ENCODE data around the gene CPSF3.

Gene CPSF3

GRCh38 chr2:9471206-9471605 lies 47.8 kb downstream of the CPSF3 start:
- DNase-seq (ENCODE audit: low read depth): no peak
- no peak overlapping the region for H3K4me3 ChIP-seq (ENCODE audit: low read depth, low read length)
- TF ChIP-seq, protein P1, sequence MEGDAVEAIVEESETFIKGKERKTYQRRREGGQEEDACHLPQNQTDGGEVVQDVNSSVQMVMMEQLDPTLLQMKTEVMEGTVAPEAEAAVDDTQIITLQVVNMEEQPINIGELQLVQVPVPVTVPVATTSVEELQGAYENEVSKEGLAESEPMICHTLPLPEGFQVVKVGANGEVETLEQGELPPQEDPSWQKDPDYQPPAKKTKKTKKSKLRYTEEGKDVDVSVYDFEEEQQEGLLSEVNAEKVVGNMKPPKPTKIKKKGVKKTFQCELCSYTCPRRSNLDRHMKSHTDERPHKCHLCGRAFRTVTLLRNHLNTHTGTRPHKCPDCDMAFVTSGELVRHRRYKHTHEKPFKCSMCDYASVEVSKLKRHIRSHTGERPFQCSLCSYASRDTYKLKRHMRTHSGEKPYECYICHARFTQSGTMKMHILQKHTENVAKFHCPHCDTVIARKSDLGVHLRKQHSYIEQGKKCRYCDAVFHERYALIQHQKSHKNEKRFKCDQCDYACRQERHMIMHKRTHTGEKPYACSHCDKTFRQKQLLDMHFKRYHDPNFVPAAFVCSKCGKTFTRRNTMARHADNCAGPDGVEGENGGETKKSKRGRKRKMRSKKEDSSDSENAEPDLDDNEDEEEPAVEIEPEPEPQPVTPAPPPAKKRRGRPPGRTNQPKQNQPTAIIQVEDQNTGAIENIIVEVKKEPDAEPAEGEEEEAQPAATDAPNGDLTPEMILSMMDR (IDR thresholded peaks at IDR 0.05; ENCODE audit: control insufficient read depth, extremely low read depth, insufficient read depth): no peak

- TF ChIP-seq, protein P1 (IDR thresholded peaks at IDR 0.05; ENCODE audit: control insufficient read depth, extremely low read depth, insufficient read depth): no peak
- no peak for DNase-seq (ENCODE audit: low read depth)
- H3K4me3 ChIP-seq (ENCODE audit: low read depth, low read length): no peak overlapping the region
Observed at GRCh38 chr2:9472511-9472910, 49.1 kb downstream of the CPSF3 start.

DNA sequence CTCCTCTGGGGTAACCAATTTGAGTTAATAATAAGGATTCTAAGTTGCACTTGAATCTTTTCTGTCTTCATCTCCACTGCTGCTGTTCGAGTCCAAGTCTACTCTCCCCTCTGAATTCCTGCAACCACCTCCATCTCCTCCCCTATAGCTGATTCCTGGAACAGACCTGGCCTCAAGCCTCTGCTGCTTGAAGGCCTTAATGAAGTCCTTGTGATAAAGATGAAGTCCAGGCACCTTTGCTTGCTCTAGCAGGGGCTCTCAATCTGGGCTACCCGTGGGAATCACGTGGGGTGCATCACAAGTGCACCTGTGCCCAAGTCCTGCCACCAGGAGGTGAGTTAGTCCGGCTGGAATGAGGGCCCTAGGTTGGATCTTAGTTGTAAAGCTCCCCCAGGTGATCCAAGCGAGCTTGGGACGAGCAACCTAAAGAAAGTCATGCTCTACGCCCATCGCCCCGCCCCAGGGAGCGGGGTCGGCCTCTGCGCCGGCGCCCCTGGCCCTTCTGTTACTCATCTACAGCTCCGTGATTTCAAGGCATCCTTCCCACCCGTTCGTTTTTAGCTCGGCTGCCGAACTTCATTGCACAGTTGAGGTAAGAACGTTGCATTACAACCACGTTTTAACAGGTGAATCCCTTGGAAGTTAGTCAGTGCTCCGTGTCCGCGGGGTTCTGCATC lies 50.0 kb downstream of the CPSF3 start:
- no peak for DNase-seq (ENCODE audit: low read depth)
- H3K4me3 ChIP-seq (ENCODE audit: low read depth, low read length): peak overlapping the region; percentile 67
- TF ChIP-seq, protein P1 (IDR thresholded peaks at IDR 0.05; ENCODE audit: control insufficient read depth, extremely low read depth, insufficient read depth): no peak

DNA sequence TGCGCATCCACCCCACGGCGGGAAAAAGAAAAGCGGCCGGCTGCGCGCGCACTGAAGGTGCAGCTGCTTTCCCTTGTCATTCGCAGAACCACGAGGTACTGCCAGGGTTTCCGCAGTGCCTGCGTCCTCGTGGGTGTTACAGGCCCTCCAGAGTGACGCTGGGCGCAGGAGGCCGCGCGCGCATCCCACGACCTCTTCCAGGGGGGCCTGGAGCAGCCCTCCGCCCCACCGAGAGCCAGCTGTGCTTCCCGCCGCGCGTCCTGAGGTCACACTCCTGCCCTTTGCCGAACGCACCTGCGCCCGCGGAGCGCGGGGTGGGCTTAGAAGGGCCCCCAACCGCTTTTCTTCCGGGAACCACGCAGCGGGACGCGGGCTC lies 50.5 kb downstream of the CPSF3 start:
- H3K4me3 ChIP-seq (ENCODE audit: low read depth, low read length): peak overlapping the region; percentile 67
- DNase-seq (ENCODE audit: low read depth): no peak
- TF ChIP-seq, protein P1 (IDR thresholded peaks at IDR 0.05; ENCODE audit: control insufficient read depth, extremely low read depth, insufficient read depth): no peak

DNA sequence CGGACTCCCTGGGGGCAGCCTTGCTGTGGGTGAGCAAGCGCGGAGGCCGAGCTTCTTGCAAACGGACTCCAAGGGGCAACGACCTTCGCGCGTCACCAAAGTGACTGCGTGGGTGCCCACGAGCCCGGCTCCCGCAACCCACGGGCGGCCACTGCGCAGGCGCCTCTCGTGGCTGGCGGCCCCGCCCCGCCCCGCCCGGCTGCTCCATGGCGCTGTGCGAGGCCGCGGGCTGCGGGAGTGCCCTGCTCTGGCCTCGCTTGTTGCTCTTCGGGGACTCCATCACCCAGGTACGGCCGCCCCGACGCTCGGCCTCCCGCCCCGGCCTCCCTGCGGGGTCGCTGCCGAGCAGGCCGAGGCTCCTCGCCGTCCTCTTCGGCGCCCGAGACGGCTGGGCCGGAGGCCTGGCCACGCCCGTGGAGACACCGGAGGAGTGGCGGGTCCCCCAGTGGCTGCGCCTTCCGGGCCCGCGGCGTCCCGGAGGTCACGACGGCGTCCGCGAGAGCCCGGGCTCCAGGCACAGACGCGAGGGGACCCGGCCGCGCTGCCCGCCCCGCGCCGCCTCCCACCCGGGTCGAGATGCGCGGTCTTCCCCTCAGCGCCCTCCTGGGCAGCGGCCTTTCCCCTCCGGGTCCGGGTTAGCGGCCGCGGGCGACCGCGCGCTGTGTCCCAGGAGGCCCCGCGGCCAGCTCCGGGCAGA lies 51.1 kb downstream of the CPSF3 start, which contains the start of gene IAH1:
Gene IAH1, plus strand, starts transcription at position 191 of the 697 bp plus-strand sequence. Its CDS starts 16 bp downstream, at position 207.
- no peak for DNase-seq (ENCODE audit: low read depth)

DNA sequence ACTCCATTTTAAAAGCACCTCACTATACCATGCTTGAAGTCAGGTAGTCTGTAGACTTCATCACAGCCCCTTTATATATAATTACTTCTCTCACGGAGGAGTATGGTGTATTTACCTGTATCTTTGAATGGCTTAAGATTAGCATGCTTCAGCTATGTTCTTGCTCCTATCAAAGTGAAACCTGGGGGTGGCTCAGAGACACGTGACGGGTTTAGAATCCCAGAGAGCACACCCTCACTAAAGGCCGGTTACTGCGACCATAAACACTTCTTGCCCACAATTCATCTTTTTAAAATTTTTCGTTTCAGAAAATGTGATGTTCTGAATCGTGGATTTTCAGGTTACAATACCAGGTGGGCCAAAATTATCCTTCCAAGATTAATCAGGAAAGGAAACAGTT lies 54.5 kb downstream of the CPSF3 start:
- TF ChIP-seq, protein P1 (IDR thresholded peaks at IDR 0.05; ENCODE audit: control insufficient read depth, extremely low read depth, insufficient read depth): no peak
- DNase-seq (ENCODE audit: low read depth): no peak
- H3K4me3 ChIP-seq (ENCODE audit: low read depth, low read length): no peak overlapping the region

More for the DNA sequence above, 51.1 kb downstream of the CPSF3 start, which contains the start of gene IAH1:
- TF ChIP-seq, protein P1 (IDR thresholded peaks at IDR 0.05; ENCODE audit: control insufficient read depth, extremely low read depth, insufficient read depth): no peak
- H3K4me3 ChIP-seq (ENCODE audit: low read depth, low read length): peak within 1 kb of the TSS; percentile 67
